Measurements from ENCODE around the gene SMARCE1.

GRCh38 chr17:40646791-40647623, 611 bp downstream of the SMARCE1 start:
- TF ChIP-seq EZH2 (IDR thresholded peaks at IDR 0.05; ENCODE audit: borderline replicate concordance, low read length) (no peak), CTCF (IDR thresholded peaks at IDR 0.05; ENCODE audit: low read length) (no peak)

Measured in OCI-LY1 (cell line).